HG02870 (cell line): Measurements from ENCODE around the gene AKAP13.

Experiments
- ATAC-seq: cut with Tn5 transposase; IDR thresholded peaks from one replicate; pipeline ENCODE4 v1.9.1; 2021; ENCODE audit warnings: mild to moderate bottlenecking, moderate library complexity; ENCODE audit not compliant: unreplicated experiment

The AKAP13 gene

DNA sequence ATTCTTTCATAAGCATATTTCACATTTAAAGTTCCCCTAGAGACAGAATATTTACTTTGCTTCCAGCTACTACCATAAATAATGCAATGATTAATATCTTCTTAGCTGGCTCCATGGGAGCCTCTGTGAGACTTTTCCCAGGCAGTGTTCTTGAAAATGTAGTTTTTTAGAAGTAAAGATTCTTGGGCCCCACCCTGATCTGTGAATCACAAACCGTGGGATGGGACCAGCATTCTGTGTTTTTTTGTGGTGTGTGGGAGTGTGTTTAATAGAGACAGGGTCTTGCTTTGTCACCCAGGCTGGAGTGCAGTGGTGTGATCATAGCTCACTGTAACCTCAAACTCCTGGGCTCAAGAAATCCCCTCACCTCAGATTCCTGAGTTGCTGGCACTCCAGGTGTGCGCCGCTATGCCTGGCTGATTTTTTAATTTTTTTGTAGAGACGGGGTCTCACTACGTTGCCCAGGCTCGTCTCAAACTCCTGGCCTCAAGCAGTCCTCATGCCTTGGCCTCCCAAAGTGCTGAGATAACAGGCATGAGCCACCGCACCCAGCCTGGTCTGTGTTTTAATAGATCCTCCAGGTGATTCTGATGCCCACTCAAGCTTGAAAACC lies 331.3 kb downstream of the AKAP13 start:
- ATAC-seq: no peak

DNA sequence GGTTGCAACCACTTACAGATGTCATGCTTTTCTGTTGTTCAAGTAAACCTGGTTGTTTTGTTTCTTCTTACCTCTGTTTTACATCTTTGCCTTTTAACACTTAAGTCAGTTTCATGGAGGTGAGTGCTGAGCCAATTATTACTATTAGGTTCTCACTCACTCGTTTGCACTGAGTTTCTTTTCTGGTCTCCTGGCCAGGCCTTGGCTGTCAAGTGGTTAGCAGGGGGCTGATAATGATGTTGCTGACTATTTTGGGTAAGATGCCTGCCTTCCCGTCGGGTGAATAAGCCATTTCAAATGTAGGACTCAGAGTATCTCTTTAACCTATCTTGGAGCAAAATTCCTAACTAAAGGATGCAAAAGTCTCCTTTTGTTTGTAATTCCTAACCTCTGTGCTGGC lies 335.9 kb downstream of the AKAP13 start:
- ATAC-seq: no peak

DNA sequence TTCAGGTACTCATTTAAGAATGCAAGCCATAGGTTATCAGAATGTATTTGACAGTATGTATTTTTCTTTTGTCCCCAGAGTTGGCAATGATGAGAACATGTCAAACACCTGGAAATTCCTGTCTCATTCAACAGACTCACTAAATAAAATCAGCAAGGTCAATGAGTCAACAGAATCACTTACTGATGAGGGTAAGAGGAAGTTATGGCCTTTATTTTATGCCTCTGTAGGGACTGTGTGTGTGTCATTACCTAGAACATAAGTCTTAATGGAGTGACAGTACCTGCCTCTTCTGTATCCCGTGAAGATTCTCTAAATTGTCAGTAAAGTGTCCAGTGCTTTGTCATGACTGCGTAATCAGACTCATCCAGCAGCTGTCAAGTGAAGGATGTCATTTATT lies 336.8 kb downstream of the AKAP13 start:
- ATAC-seq: no peak

DNA sequence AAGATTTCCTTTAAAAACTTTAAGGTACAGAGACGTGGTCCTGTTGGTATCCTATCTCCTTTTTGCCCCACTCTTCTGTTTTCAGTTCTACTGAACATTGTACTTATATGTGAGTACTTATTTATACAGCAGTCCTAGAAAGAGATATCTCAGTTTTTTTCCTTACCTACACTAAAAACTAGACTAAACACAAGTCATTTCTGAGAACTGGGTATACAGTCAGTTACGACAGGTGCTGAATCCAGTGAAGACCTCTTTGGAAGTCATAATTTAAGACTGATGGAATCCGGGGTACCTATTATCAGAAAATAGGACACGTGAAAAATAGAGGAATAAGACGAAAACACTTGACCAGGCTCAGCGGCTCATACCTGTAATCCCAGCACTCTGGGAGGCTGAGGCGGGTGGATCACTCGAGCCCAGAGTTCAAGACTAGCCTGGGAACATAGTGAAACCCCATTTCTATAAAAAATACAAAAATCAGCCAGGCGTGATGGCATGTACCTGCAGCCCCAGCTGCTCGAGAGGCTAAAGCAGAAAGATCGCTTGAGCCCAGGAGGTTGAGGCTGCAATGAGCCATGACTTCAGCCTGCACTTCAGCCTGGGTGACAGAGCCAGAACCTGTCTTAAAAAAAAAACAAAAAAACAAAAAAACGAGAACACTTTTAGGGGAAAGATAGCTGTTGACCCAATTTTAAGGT lies 338.0 kb downstream of the AKAP13 start:
- ATAC-seq: peak; percentile 75

DNA sequence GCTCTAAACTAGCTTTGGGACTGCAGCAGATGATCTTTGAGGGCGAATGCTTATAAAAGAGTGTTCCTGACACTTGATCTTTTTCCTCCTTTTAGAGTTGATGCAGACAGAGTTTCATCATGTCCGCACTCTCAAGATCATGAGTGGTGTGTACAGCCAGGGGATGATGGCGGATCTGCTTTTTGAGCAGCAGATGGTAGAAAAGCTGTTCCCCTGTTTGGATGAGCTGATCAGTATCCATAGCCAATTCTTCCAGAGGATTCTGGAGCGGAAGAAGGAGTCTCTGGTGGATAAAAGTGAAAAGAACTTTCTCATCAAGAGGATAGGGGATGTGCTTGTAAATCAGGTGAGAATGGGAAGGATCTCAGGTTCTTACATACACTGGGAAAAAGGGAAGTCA lies 338.6 kb downstream of the AKAP13 start:
- no peak for ATAC-seq

DNA sequence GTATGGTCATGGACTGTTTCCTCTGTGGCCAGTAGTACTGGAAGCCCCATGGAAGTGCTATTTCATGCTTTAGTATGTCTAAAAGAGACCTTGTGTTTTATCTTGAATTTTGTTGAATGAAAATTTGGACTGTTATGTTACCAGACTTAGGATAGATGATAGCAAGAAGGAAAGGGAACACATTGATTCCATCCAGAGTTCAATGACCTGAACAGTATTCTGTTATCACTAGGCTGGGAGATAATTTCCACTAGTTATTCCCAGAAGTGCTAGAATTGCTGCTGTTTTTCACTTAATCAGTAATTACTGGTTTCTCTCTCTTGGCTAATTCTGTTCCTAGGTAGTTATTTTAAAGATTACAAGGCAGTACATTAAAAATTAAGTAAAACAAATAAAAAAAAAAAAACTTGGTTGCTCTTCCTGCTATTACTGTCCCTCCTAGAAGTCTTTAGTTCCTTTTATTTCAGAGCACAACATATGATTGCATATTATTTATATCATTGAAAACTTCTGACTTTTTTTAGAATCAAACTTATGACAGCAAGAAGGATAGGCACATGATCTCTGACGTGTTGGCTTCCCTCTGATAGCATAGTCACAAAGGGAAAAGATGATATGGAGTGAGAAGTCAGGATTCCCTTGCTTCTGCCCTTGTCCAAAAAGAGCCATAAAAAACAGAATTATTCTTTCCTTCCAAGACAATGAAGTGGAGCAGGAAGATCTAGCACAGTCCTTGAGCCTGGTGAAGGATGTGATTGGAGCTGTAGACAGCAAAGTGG lies 342.2 kb downstream of the AKAP13 start:
- ATAC-seq: no peak

DNA sequence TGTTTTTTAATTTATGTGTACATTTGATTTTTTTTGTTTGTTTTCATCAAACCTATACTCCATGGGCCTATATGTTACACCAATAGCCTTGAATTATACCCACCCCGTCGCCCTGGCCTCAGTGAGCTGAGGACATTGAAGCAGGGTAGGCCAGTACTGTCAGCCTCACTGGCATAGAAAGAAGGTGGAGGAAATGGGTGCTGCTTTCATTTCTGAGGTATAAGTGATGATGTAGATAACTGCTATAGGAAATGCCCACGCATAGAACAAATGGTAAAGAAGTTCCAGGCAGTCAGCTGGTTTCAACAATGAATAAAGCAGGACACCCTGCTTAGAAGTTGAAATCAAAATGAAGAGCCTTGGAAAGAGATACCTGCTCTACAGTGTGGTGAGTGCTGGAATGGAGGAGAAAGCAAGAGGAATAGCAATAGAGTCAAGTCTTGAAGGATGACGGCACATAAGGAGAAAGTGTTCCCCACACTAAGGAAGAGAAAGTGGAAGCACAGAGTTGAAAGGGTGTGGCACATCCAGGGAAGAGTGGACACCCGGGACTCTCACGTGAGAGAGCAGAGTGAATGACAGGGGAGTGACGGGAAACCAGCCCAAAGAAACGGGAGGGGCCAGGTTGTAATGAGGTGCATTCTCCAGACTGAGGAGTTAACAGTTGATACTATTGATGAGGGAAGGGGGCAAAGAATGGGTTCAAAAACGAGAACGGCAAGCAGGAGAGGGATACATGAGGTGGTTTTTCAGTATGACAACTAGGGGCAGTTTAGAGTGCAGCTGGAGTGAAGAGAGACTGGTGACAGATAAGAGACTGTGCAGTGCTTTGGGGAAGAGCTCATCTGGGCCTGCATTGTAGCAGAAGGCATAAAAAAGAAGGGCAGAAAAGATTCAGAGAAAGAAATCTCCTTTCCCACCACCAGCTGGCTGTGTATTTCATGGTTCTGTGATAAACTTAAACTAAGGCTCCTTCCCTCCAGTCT lies 343.9 kb downstream of the AKAP13 start:
- ATAC-seq: no peak

DNA sequence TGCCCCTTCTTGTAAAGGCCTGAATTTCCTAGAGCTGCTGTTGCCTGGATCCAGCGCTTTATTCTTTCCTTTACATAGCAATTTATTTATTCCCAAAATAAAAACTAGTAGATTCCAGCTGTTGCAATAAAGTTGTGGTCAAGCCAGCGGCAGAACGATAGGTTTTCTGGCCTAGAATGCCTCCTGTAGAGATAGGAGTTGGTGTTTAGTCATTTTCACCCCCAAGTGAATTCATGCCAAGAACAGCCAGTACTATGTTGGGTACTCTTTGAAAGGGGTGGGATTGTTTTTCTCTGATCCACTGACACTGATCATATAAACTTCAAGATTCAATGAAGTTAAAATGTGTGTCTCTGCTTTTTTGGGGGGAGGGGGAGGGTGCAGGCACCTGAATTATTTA lies 344.6 kb downstream of the AKAP13 start:
- ATAC-seq: no peak

DNA sequence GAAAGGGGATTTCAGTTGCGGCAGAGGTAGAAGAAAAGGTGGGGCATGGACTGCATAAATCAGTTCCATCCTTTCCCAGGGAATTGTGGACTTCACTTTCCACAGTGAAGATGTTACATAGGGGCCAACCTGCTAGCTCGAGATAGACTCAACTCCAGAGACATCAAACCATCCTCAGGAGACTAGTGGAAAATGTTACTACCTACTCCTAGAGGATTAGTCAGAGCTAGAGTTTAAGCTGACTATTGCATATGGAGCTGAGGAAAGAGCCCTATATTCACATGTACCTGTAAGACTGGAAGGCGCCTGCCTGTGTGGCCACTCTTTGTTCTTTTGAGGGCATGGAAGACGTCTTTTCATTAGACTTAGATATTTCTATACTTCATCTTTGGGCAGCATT lies 345.2 kb downstream of the AKAP13 start:
- no peak for ATAC-seq

DNA sequence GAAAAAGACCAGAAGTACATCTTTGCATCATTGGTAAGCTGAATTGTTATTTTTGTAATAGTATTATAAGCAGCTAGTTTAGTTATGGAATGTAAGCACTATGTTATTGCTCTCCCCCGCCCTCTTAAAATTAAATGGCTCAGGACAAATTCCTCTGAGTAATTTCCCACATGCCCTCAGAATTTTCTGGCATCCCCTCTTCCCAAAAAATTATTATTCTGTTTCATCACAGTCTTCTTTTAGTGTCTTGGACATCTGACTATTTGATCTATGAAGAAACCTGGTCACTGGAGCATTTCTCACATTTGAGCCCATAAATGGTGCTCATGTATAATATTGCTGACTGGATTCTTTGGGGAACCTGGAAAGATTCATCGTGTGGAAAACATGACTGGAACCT lies 346.1 kb downstream of the AKAP13 start:
- ATAC-seq: no peak

DNA sequence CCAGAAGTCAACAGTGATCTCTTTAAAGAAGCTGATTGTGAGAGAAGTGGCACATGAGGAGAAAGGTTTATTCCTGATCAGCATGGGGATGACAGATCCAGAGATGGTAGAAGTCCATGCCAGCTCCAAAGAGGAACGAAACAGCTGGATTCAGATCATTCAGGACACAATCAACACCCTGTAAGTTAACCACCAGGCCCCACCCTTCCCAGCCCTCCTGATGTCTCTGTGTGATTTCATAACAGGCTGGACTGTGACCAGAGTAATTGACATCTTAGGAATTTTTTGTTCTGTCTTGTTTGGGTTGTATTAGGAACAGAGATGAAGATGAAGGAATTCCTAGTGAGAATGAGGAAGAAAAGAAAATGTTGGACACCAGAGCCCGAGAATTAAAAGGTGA lies 346.7 kb downstream of the AKAP13 start:
- no peak for ATAC-seq

DNA sequence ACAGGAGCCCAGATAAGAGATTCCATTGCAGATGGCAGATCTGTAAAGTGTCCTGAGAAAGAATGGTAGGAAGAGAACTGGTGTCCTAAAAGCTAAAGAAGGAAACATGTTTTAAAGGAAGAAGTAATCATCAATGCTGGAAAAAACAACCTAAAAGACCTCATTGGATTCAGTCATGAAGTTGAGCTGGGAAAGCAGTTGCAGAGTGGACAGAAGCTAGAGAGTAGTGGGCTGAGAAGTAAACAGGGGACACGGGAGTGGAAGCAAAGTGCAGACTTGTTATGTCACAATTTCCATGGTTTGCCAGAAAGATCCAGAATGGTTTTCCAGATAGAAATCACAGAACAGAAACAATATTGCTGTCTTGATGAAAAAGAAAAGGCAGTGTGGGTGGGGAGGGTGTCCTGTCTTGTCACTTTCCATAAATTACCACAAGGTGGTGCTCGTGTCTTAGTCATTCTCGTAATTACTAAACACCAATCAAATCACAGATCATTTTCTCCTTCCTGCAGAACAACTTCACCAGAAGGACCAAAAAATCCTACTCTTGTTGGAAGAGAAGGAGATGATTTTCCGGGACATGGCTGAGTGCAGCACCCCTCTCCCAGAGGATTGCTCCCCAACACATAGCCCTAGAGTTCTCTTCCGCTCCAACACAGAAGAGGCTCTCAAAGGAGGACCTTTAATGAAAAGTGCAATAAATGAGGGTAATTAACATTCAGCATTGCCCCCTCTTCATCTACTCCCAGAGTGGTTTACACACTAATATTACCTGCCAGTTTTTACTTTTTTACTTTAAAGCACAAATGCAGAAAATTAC lies 349.8 kb downstream of the AKAP13 start:
- ATAC-seq: peak; percentile 77

DNA sequence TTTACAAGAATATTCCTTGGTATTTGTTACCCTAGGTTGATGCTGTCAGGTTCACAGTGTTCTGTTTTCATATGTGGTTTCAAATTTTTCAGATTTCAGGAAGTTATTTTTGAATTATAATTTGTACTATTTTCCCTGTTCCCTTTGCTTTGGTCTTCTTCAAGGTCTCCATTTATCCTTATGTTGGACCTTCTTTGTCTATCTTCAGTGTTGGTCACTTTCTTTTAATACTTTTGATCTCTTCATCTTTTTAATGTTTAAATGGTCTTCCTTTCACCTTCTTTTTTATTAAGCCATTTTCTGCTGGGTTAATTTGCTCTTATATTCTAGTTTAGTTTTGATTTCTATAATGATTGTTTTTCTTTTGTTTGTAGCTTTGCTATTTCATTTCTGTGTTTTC lies 353.0 kb downstream of the AKAP13 start:
- ATAC-seq: no peak

DNA sequence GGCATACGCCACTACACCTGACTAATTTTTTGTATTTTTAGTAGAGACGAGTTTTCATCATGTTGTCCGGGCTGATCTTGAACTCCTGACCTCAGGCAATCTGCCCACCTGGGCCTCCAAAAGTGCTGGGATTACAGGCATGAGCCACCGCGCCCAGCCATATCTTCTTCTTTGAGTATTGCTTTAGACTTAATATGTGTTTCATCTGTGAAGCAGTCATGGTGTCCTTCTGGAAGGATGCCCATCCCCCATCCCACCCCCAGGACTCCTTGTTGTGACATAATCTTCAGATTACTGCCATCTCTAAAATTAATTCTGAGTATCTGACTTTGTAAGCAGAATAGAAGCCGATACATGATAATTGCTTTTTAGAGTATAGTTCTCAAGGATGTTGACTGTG lies 356.7 kb downstream of the AKAP13 start:
- no peak for ATAC-seq

DNA sequence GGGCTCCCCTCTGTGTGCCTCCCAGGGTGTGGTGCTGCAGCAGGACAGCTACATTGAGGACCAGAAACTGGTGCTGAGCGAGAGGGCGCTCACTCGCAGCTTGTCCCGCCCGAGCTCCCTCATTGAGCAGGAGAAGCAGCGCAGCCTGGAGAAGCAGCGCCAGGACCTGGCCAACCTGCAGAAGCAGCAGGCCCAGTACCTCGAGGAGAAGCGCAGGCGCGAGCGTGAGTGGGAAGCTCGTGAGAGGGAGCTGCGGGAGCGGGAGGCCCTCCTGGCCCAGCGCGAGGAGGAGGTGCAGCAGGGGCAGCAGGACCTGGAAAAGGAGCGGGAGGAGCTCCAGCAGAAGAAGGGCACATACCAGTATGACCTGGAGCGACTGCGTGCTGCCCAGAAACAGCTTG lies 360.6 kb downstream of the AKAP13 start:
- no peak for ATAC-seq

DNA sequence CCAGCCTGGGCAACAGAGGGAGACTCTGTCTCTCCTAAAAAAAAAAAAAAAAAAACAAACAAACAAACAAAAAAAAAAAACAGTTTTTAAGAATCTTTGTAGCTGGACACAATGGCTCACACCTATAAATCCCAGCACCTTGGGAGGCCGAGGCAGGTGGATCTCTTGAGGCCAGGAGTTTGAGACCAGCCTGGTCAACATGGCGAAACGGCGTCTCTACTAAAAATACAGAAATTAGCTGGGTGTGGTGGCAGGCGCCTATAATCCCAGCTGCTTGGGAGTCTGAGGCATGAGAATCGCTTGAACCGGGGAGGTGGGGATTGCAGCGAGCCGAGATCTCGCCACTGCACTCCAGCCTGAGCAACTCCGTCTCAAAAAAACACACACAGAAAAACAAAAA lies 361.3 kb downstream of the AKAP13 start:
- ATAC-seq: no peak

DNA sequence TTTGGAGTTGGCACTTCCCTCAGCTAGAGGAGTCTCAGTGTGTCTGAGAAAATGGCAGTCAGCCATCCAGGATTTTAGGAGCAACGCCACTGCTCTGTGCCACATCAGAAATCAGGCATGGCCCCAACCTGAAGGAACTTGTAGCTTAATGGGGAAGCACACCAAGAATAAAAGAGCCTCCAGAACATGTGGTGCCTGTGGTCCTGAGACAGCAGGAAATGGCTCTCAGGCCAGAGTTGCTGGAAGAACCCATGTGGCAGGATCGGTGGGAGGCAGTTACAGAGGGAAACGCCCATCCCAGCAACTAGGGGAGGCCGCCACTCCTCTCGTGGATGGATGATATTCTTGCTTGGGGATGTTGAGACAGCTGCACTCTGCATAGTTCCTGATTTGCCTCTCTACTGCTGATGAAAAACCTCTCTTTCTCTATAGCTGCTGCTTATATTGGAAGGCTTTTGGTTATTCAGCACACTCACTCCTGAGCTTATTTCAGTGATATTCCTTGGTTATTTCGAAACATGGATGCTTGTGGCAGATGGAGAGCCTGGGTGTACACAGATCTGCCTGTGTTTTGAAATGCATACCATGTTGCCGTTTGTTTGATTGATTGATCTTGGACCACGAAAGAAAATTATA lies 361.9 kb downstream of the AKAP13 start:
- ATAC-seq: no peak

DNA sequence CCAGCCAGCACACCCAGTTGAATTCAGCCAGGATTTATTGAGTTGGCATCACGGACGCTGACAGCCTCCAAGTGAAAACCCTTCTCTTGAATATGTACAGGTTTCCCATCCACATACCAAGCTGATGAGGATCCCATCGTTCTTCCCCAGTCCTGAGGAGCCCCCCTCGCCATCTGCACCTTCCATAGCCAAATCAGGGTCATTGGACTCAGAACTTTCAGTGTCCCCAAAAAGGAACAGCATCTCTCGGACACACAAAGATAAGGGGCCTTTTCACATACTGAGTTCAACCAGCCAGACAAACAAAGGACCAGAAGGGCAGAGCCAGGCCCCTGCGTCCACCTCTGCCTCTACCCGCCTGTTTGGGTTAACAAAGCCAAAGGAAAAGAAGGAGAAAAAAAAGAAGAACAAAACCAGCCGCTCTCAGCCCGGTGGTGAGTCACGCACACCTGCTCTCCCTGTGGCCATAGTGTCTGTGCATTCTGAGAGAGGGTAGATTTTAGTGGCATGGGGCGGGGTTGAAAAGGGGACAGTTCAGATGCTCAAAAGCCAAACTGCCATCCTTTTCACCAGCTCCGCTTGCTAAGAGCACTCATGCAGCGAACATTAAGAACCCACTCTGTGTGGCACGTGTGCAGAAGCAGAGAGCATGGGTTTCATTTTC lies 363.1 kb downstream of the AKAP13 start:
- ATAC-seq: no peak

DNA sequence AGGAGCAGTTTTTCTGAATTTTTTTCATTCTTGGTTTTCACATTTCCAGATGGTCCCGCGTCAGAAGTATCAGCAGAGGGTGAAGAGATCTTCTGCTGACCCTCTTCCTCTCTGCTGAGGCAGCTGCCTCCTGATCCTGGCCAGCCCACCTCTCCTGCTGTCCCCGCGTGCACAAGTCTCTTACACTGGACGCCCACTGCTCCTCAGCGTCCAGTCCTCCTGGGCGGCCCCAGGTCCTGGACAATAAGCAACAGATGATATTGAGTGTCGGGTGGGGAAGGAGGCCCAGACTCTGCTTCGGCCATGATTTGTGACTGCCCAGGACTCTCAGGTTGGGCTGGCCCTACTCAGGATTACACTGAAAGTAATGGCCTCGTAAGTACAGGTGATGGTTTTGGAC lies 364.2 kb downstream of the AKAP13 start:
- no peak for ATAC-seq
